Heart left ventricle (tissue), 16 donors: Measurements from ENCODE around the gene SLC1A6. TPM values are rescaled to one million over a fixed set of nuclear protein-coding genes. Genes with fewer than 3 reads are reported as not detected.

Experiments used
- ATAC-seq, 4 donors: fragments of 200-7000 bp; cut with Tn5 transposase; one replicate each; pipeline ENCODE4 v1.9.1; 2020 to 2022; ENCODE audit warnings: moderate library complexity in 4 of 4, mild to moderate bottlenecking in 3 of 4, moderate number of reproducible peaks in 1 of 4
- DNase-seq, 5 donors: peaks; one replicate each; pipeline ENCODE4 v3.0.0-alpha.2; 2020
- H3K27ac ChIP-seq, 12 donors: fragments of 200-600 bp; sonication (generic) in 4 of 12; one replicate each; pipeline versions ENCODE4 v1.5.0 to v1.8.0; 2016 to 2022; ENCODE audit warnings: mild to moderate bottlenecking in 2 of 12
- H3K27me3 ChIP-seq, 9 donors: fragments of 200-600 bp; sonication (generic) in 2 of 9; one replicate each; pipeline versions ENCODE4 v1.5.1 to v1.8.0; 2016 to 2022; ENCODE audit warnings: mild to moderate bottlenecking in 3 of 9
- H3K36me3 ChIP-seq, 9 donors: fragments of 200-600 bp; sonication (generic) in 2 of 9; one replicate each; pipeline versions ENCODE4 v1.5.0 to v1.8.0; 2018 to 2022; ENCODE audit warnings: mild to moderate bottlenecking in 2 of 9
- H3K4me1 ChIP-seq, 12 donors: fragments of 200-600 bp; sonication (generic) in 4 of 12; one replicate each; pipeline versions ENCODE4 v1.5.0 to v1.8.0; 2016 to 2022; ENCODE audit warnings: mild to moderate bottlenecking in 3 of 12
- H3K4me3 ChIP-seq, 12 donors: fragments of 200-600 bp; sonication (generic) in 4 of 12; one replicate each; pipeline versions ENCODE4 v1.5.0 to v1.8.0; 2017 to 2022; ENCODE audit warnings: mild to moderate bottlenecking in 9 of 12, moderate library complexity in 4 of 12
- H3K9me3 ChIP-seq, 12 donors: fragments of 200-600 bp; sonication (generic) in 4 of 12; one replicate each; pipeline versions ENCODE4 v1.5.0 to v1.8.0; 2016 to 2022; ENCODE audit warnings: mild to moderate bottlenecking in 1 of 12
- POLR2A ChIP-seq, 2 donors: fragments of 450-650 bp; IDR thresholded peaks; one replicate each; pipeline ENCODE4 v1.6.1; 2017; ENCODE audit warnings: antibody characterized with exemption in 2 of 2, mild to moderate bottlenecking in 2 of 2, moderate library complexity in 2 of 2
- WGBS, 4 donors: extraction: QIAGEN DNeasy Blood & Tissue Kit in 2 of 4; methylation state at CpG; one replicate each; pipeline versions ENCODE4 v1.1.5 to v1.1.7; 2013 to 2018; 5-methylcytosine and 5-hydroxymethylcytosine counted together
- intact Hi-C, 10 donors: fragments of 100-400 bp; cut with DNase I; formaldehyde crosslinking; loops; one replicate each; pipeline versions ENCODE4 v1.11.1 to v1.14.2; 2022
- polyA plus RNA-seq, 2 donors: library from polyadenylated mRNA; stranded (reverse); fragments of 200-250 nt; gene quantifications; one replicate each; pipeline ENCODE4 v1.2.3, GENCODE V29; 2013
- total RNA-seq, 9 donors: library from RNA; depleted of rRNA in 2 of 9; stranded (reverse); fragments of >200 nt in 2 of 9; fragmentation: NEBNext Ultra II Directional in 3 of 9; extraction: Animal tissue kit (Norgen Biotek cat#: 25700) in 3 of 9; gene quantifications; one replicate each; pipeline versions ENCODE4 v1.1.0 to v1.2.4, GENCODE V29; 2016 to 2023
- TF ChIP-seq, protein P1 (sequence below), 12 donors: fragments of 200-600 bp; sonication (generic) in 4 of 12; IDR thresholded peaks; one replicate each; pipeline versions ENCODE4 v1.5.0 to v1.8.0; 2018 to 2022; ENCODE audit warnings: antibody characterized with exemption in 12 of 12, mild to moderate bottlenecking in 5 of 12
- donor health status: ischemic (EF 13 %, LVEDD 7.1; RV severe dilation, severe dysfunction).
- donor health status: healthy with polysubstance abuse.
- donor health status: DM: no; HTN: yes; CAD: no.
- donor health status: DM: no; HTN: no; CAD: no.
- donor health status: ischemic (EF 25% LVEDD 6.9; RV normal size, moderate dysfunction).
- donor health status: ischemic (EF 25% LVEDD 5.7; RV mildly dilated, moderate dysfunction).
- donor health status: healthy.
- donor health status: DM: yes; HTN: yes; CAD: no.
- donor health status: ischemic (EF 35%, LVEDD 5.7; RV mildly dilated, moderate dysfunction).
- donor health status: nonischemic (EF 11% LVEDD 7.7; RV severe dilation, severe dysfunction).
- donor health status: DM: yes; HTN: yes; CAD: no.
- donor health status: PGD.
- donor health status: ischemic (EF 29% LVEDD 5.4; RV normal size, mild dysfunction).
- donor health status: nonischemic (EF 23%, LVEDD 6.1; RV moderate dilation, normal function).

Gene SLC1A6
- total and polyA plus RNA-seq, 11 donors, result not detected

DNA sequence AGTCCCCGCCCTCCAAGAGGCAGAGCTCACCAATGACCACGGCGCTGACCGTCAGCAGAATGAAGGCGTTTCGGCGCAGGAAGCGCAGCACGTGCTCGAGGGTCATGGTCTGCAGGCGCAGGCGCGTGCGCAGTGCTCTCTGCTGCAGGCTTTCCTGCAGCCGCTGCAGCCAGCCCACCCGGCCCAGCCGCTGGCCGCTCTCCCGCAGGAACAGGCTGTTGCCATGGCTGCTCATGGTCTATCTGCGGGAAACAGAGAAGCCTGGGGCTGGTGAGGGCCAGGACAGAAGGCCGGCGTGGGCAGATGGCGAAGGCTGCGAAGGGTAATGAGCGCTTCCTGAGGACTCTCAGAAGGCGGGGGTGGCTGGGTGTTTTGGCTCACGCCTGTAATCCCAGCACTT, 7.0 kb downstream of the SLC1A6 start:
- ATAC-seq, result no peak
- intact Hi-C loops, result no loop called here
- 79 to 86% (median 84%) methylated on average over 17 to 27 of the region's 27 CpGs for WGBS, 4 donors

DNA sequence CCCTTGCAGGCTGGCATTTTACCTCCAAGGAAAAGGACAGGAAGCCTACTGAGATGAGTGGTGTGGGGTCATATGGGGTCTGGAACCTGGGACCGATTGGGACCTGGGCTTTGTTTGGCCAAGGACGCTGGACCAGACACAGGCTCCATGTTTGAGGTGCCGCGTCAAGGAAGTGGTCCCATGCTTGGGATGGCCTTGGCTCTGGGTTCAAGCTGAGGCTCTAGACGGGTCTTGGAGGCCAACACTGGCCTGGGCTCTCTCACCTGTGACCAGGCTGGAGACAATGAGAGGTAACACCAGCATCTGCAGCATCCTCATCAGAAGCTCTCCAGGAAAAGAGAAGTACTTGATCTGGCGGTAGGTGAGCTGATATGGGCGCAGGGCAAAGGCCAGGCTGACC, 8.2 kb downstream of the SLC1A6 start:
- H3K36me3 ChIP-seq, result no peaks in the 10 kb centered on the region
- no peak for ATAC-seq
- WGBS, 4 donors, result 70 to 90% (median 76%) methylated on average over 5 to 7 of the region's 7 CpGs
- intact Hi-C loops, result no loop called here
- H3K27me3 ChIP-seq, result peaks cover 0 to 17% (median 4%) of the 10 kb centered on the region in 9 donors
- H3K9me3 ChIP-seq, result no peaks in the 10 kb centered on the region
- no peak for TF ChIP-seq POLR2A (IDR thresholded peaks at IDR 0.05)
- TF ChIP-seq, protein P1, sequence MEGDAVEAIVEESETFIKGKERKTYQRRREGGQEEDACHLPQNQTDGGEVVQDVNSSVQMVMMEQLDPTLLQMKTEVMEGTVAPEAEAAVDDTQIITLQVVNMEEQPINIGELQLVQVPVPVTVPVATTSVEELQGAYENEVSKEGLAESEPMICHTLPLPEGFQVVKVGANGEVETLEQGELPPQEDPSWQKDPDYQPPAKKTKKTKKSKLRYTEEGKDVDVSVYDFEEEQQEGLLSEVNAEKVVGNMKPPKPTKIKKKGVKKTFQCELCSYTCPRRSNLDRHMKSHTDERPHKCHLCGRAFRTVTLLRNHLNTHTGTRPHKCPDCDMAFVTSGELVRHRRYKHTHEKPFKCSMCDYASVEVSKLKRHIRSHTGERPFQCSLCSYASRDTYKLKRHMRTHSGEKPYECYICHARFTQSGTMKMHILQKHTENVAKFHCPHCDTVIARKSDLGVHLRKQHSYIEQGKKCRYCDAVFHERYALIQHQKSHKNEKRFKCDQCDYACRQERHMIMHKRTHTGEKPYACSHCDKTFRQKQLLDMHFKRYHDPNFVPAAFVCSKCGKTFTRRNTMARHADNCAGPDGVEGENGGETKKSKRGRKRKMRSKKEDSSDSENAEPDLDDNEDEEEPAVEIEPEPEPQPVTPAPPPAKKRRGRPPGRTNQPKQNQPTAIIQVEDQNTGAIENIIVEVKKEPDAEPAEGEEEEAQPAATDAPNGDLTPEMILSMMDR (IDR thresholded peaks at IDR 0.05), result no peak
- H3K4me3 ChIP-seq, result no peak overlapping the region
- DNase-seq, result no peak
- no peak overlapping the region for H3K27ac ChIP-seq
- no peaks in the 10 kb centered on the region for H3K4me1 ChIP-seq

More for the DNA sequence above, 7.0 kb downstream of the SLC1A6 start:
- no peak overlapping the region for H3K4me3 ChIP-seq
- DNase-seq, result no peak
- no peaks in the 10 kb centered on the region for H3K36me3 ChIP-seq
- no peaks in the 10 kb centered on the region for H3K4me1 ChIP-seq
- H3K27me3 ChIP-seq, result peaks cover 0 to 29% (median 11%) of the 10 kb centered on the region in 9 donors
- H3K27ac ChIP-seq, result no peak overlapping the region
- no peaks in the 10 kb centered on the region for H3K9me3 ChIP-seq
- no peak for TF ChIP-seq POLR2A (IDR thresholded peaks at IDR 0.05)
- TF ChIP-seq, protein P1 (IDR thresholded peaks at IDR 0.05), result no peak

DNA sequence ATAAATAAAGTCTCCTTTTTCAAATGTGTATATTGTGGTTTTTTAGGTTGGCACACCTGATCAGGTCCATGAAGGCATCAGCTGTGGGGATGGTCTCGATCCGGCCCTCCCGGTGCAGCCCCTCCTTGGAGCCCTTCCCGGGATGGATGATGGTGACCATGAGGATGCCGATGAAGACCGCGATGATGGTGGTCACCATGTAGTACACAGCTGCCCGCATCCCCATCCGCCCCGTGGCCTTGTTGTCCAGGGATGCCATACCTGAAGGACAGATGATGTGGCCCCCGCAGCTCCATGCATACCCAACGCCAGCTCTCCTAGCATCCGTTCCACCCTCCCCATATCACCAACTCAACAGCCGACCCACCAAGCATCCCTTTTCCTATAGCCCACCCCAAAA, 11.4 kb downstream of the SLC1A6 start:
- ATAC-seq, result no peak
- no peak for TF ChIP-seq POLR2A (IDR thresholded peaks at IDR 0.05)
- TF ChIP-seq, protein P1 (IDR thresholded peaks at IDR 0.05), result no peak
- peaks cover 0 to 4% (median 0%) of the 10 kb centered on the region in 12 donors for H3K9me3 ChIP-seq
- no peak overlapping the region for H3K4me3 ChIP-seq
- no peaks in the 10 kb centered on the region for H3K4me1 ChIP-seq
- no peaks in the 10 kb centered on the region for H3K27me3 ChIP-seq
- intact Hi-C loops, result no loop called here
- WGBS, 4 donors, result 90 to 95% (median 92%) methylated on average over 11 to 14 of the region's 14 CpGs
- no peak for DNase-seq
- H3K36me3 ChIP-seq, result no peaks in the 10 kb centered on the region
- no peak overlapping the region for H3K27ac ChIP-seq

DNA sequence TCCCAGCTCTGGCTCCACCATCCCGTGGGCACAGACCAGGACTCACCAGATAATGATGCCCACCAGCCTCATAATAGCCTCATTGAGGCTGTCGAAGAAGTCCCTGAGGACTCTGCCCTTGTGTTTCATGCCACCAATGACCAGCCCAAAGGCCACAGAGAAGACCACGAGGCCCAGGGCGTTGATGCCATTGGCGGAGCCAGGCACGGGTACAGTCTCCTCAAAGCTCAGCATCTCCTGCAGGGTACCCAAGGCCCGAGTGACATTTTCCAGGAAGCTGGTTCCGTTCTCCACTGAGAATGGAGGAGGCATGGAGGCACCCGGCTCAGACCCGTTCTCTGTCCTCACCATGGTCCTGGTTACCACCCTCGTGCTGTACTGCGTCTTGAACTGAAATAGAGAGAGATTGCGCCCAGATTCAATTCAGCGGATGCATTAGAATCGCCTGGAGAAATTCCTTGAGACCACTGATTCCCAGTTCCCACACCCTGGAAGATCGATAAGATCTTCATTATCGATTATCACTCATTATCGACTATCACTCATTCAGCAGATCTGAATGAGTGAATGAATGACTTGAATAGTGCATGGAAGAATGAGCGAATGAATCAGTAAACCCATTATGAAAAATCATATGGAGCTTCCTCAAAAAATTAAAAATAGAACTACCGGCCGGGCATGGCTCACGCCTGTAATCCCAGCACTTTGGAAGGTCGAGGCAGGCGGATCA, 17.5 kb downstream of the SLC1A6 start:
- H3K9me3 ChIP-seq, result peaks cover 0 to 53% (median 27%) of the 10 kb centered on the region in 12 donors
- no peak overlapping the region for H3K27ac ChIP-seq
- WGBS, 4 donors, result 87 to 91% (median 89%) methylated on average over 19 to 24 of the region's 24 CpGs
- no peak for DNase-seq
- intact Hi-C loops, result no loop called here
- H3K4me1 ChIP-seq, result no peaks in the 10 kb centered on the region
- TF ChIP-seq, protein P1 (IDR thresholded peaks at IDR 0.05), result no peak
- no peak for TF ChIP-seq POLR2A (IDR thresholded peaks at IDR 0.05)
- H3K36me3 ChIP-seq, result no peaks in the 10 kb centered on the region
- no peak for ATAC-seq
- H3K4me3 ChIP-seq, result no peak overlapping the region
- peaks cover 0 to 4% (median 0%) of the 10 kb centered on the region in 9 donors for H3K27me3 ChIP-seq
